ENCODE data around the gene PAPLN.

DNA sequence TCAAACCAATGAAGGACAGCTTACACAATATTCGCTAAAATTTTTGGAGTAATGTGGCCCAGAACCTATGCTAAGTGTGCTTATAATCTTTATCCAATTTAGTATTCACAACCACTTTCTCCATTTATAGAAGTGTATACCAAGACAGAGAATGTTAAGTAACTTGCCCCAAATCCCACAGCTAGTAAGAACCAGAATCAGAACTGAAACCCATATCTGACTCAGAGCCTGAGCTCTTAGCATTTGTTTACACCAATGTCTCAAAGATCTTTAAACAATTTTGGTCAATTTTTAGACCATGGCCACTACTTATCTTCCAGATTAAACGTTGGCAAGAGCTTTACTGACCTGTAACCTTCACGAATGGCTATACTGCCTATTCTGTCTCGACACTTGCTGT, 53.0 kb downstream of the PAPLN start:
- no peak for TF ChIP-seq ZC3H10 (CRISPR knock-in tag; IDR thresholded peaks at IDR 0.05)
- TF ChIP-seq, protein P1, sequence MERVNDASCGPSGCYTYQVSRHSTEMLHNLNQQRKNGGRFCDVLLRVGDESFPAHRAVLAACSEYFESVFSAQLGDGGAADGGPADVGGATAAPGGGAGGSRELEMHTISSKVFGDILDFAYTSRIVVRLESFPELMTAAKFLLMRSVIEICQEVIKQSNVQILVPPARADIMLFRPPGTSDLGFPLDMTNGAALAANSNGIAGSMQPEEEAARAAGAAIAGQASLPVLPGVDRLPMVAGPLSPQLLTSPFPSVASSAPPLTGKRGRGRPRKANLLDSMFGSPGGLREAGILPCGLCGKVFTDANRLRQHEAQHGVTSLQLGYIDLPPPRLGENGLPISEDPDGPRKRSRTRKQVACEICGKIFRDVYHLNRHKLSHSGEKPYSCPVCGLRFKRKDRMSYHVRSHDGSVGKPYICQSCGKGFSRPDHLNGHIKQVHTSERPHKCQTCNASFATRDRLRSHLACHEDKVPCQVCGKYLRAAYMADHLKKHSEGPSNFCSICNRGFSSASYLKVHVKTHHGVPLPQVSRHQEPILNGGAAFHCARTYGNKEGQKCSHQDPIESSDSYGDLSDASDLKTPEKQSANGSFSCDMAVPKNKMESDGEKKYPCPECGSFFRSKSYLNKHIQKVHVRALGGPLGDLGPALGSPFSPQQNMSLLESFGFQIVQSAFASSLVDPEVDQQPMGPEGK (CRISPR knock-in tag; IDR thresholded peaks at IDR 0.05; ENCODE audit: borderline replicate concordance): no peak
- TF ChIP-seq ESRRG (CRISPR knock-in tag; IDR thresholded peaks at IDR 0.05): no peak
- no peak for TF ChIP-seq ARNTL (CRISPR knock-in tag; IDR thresholded peaks at IDR 0.05; ENCODE audit: borderline replicate concordance, low read depth)
- TF ChIP-seq SNAI2 (CRISPR knock-in tag; IDR thresholded peaks at IDR 0.05): no peak
- no peak for TF ChIP-seq BACH2 (CRISPR knock-in tag; IDR thresholded peaks at IDR 0.05; ENCODE audit: borderline replicate concordance)
- TF ChIP-seq, protein P2, sequence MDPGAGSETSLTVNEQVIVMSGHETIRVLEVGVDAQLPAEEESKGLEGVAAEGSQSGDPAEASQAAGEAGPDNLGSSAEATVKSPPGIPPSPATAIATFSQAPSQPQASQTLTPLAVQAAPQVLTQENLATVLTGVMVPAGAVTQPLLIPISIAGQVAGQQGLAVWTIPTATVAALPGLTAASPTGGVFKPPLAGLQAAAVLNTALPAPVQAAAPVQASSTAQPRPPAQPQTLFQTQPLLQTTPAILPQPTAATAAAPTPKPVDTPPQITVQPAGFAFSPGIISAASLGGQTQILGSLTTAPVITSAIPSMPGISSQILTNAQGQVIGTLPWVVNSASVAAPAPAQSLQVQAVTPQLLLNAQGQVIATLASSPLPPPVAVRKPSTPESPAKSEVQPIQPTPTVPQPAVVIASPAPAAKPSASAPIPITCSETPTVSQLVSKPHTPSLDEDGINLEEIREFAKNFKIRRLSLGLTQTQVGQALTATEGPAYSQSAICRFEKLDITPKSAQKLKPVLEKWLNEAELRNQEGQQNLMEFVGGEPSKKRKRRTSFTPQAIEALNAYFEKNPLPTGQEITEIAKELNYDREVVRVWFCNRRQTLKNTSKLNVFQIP (CRISPR knock-in tag; IDR thresholded peaks at IDR 0.05; ENCODE audit: borderline replicate concordance, low read depth): no peak
- no peak for TF ChIP-seq PPARA (CRISPR knock-in tag; IDR thresholded peaks at IDR 0.05; ENCODE audit: borderline replicate concordance)
- no peak for TF ChIP-seq ZFP30 (CRISPR knock-in tag; IDR thresholded peaks at IDR 0.05)
- no peak for TF ChIP-seq TCF4 (CRISPR knock-in tag; IDR thresholded peaks at IDR 0.05; ENCODE audit: borderline replicate concordance)

Data from SK-N-SH treated with all-trans-retinoic acid at 6 μM for 48 hours (cell line).